GM12878 (cell line): Measurements from ENCODE around the gene C12orf43. TPM values are rescaled to one million over a fixed set of nuclear protein-coding genes. Genes with fewer than 3 reads are reported as not detected.

Source experiments
- ATAC-seq: fragments of 200-7000 bp; cut with Tn5 transposase; 3 replicates; pipeline ENCODE4 v1.9.1; 2020; ENCODE audit warnings: mild to moderate bottlenecking, moderate library complexity
- BruUV-seq: library from RNA; stranded (reverse); fragments of 400-500 nt; replicated peaks from 2 replicates; lab custom pipeline; 2021; lab: Mats Ljungman, UMichigan
- CTCF ChIA-PET: fragments of 300-600 bp; sonication (Branson Sonifier 250); formaldehyde crosslinking; extraction: SDS; loops from one replicate; lab custom pipeline; 2021; ENCODE audit warnings: inconsistent platforms; lab: Yijun Ruan, JAX
- POLR2A ChIA-PET: fragments of 350-600 bp; formaldehyde crosslinking; extraction: SDS; loops from one replicate; lab custom pipeline; 2021; ENCODE audit warnings: inconsistent platforms; lab: Charles Lee
- RAD21 ChIA-PET: fragments of 300-600 bp; sonication (Branson Sonifier 250); formaldehyde crosslinking; loops from one replicate; lab custom pipeline; 2023; ENCODE audit warnings: antibody characterized with exemption; ENCODE audit not compliant: unreplicated experiment; lab: Charles Lee
- SMC1A ChIA-PET: fragments of 300-600 bp; sonication (Branson Sonifier 250); formaldehyde crosslinking; loops from one replicate; lab custom pipeline; 2023; ENCODE audit not compliant: unreplicated experiment, uncharacterized antibody; lab: Charles Lee
- DNase-seq: peaks from one replicate; pipeline ENCODE4 v3.0.0-alpha.2; 2011; ENCODE audit warnings: low read depth, low spot score
- FAIRE-seq: peaks from 3 replicates; lab custom pipeline; 2011; peaks lifted over from hg19 to GRCh38; lab: Jason Lieb, UNC
- H2AFZ ChIP-seq: 2 replicates; pipeline ENCODE4 v1.6.0; 2011; ENCODE audit warnings: low read depth, low read length, control low read depth; ENCODE audit not compliant: control insufficient read depth
- H3K27ac ChIP-seq: 2 replicates; pipeline ENCODE4 v1.5.1; 2011; ENCODE audit warnings: control low read depth; ENCODE audit not compliant: control insufficient read depth, insufficient read depth
- H3K27me3 ChIP-seq, 2 experiments: replicated peaks in 1 of 2; 2 replicates each; pipeline versions ENCODE4 v1.6.0 to v1.6.1; 2011; ENCODE audit warnings: low read length in 1 of 2; ENCODE audit not compliant: control insufficient read depth in 2 of 2, insufficient read depth in 2 of 2
- H3K36me3 ChIP-seq, 2 experiments: 2 replicates each; pipeline ENCODE4 v1.5.1; 2011; ENCODE audit warnings: low read length in 1 of 2; ENCODE audit not compliant: control insufficient read depth in 2 of 2, insufficient read depth in 2 of 2
- H3K4me1 ChIP-seq: 2 replicates; pipeline ENCODE4 v1.6.1; 2011; ENCODE audit warnings: mild to moderate bottlenecking, low read length, moderate library complexity, mixed read lengths; ENCODE audit not compliant: control insufficient read depth, insufficient read depth
- H3K4me2 ChIP-seq: 2 replicates; pipeline ENCODE4 v1.6.0; 2011; ENCODE audit warnings: control low read depth; ENCODE audit not compliant: control insufficient read depth, insufficient read depth
- H3K4me3 ChIP-seq: fragments of 200-600 bp; sonication (generic); 2 replicates; pipeline ENCODE4 v1.5.1; 2016
- H3K79me2 ChIP-seq: 2 replicates; pipeline ENCODE4 v1.6.0; 2011; ENCODE audit warnings: low read length; ENCODE audit not compliant: control insufficient read depth, insufficient read depth
- H3K9ac ChIP-seq: 2 replicates; pipeline ENCODE4 v1.8.0; 2011; ENCODE audit warnings: low read length, control low read depth, mixed read lengths; ENCODE audit not compliant: control insufficient read depth, insufficient read depth
- H3K9me3 ChIP-seq: replicated peaks from 3 replicates; pipeline ENCODE4 v1.5.1; 2011; ENCODE audit warnings: mild to moderate bottlenecking, low read length; ENCODE audit not compliant: control insufficient read depth, insufficient read depth
- H4K20me1 ChIP-seq: 2 replicates; pipeline ENCODE4 v1.6.0; 2011; ENCODE audit not compliant: control insufficient read depth, insufficient read depth
- CBX3 ChIP-seq: fragments of 200-600 bp; sonication (generic); IDR thresholded peaks from 2 replicates; pipeline ENCODE4 v1.6.1; 2016; ENCODE audit warnings: low read depth, borderline replicate concordance
- CBX5 ChIP-seq: sonication (generic); IDR thresholded peaks from 2 replicates; pipeline ENCODE4 v1.6.1; 2016; ENCODE audit warnings: low read depth, moderate library complexity, mild to moderate bottlenecking, inconsistent platforms
- CEBPB ChIP-seq, 2 experiments: fragments of 150-350 bp in 1 of 2; IDR thresholded peaks; 2 replicates each; pipeline ENCODE4 v1.6.1; 2012 to 2014; ENCODE audit warnings: low read depth in 2 of 2, low read length in 2 of 2, borderline replicate concordance in 1 of 2, inconsistent platforms in 1 of 2
- CREB1 ChIP-seq: IDR thresholded peaks from 2 replicates; pipeline ENCODE4 v1.6.1; 2012; ENCODE audit warnings: low read depth, mild to moderate bottlenecking, inconsistent platforms
- CTCF ChIP-seq, 3 experiments: IDR thresholded peaks in 2 of 3; conservative IDR thresholded peaks in 1 of 3; 2 replicates each; pipeline ENCODE4 v1.5.1; 2011; ENCODE audit warnings: low read depth in 3 of 3, low read length in 3 of 3, mild to moderate bottlenecking in 3 of 3, control low read depth in 2 of 3, moderate library complexity in 2 of 3, inconsistent platforms in 1 of 3, mixed read lengths in 1 of 3; ENCODE audit not compliant: control insufficient read depth in 2 of 3, insufficient read depth in 1 of 3; ENCODE audit errors: extremely low read depth in 1 of 3
- ESRRA ChIP-seq: IDR thresholded peaks from 2 replicates; pipeline ENCODE4 v1.6.1; 2012; ENCODE audit warnings: mild to moderate bottlenecking, low read length, improper control_type of control experiment
- ETV6 ChIP-seq, 2 experiments: fragments of 450-650 bp in 1 of 2; IDR thresholded peaks in 1 of 2; conservative IDR thresholded peaks in 1 of 2; 2 replicates each; pipeline ENCODE4 v1.6.1; 2014; ENCODE audit warnings: antibody characterized with exemption in 1 of 2, borderline replicate concordance in 1 of 2, low read depth in 1 of 2, mild to moderate bottlenecking in 1 of 2, moderate library complexity in 1 of 2
- KLF5 ChIP-seq: fragments of 450-650 bp; IDR thresholded peaks from 2 replicates; pipeline ENCODE4 v1.6.1; 2014; ENCODE audit warnings: mild to moderate bottlenecking; ENCODE audit not compliant: partially characterized antibody
- LARP7 ChIP-seq: fragments of 450-650 bp; IDR thresholded peaks from 2 replicates; pipeline ENCODE4 v1.6.1; 2017; ENCODE audit warnings: mild to moderate bottlenecking
- MYC ChIP-seq: IDR thresholded peaks from 2 replicates; pipeline ENCODE4 v1.6.1; 2011; ENCODE audit warnings: mild to moderate bottlenecking, low read length, moderate library complexity, inconsistent platforms; ENCODE audit not compliant: insufficient read depth, insufficient replicate concordance, insufficient read length, severe bottlenecking
- POLR2A ChIP-seq: IDR thresholded peaks from 2 replicates; pipeline ENCODE4 v1.6.1; 2011; ENCODE audit warnings: low read depth, mild to moderate bottlenecking, low read length
- SUZ12 ChIP-seq: fragments of 200-600 bp; sonication (generic); IDR thresholded peaks from one replicate; pipeline ENCODE4 v1.6.1; 2018; ENCODE audit warnings: antibody characterized with exemption, mild to moderate bottlenecking; ENCODE audit not compliant: unreplicated experiment
- TCF3 ChIP-seq: IDR thresholded peaks from 2 replicates; pipeline ENCODE4 v1.6.1; 2012; ENCODE audit warnings: low read depth, mild to moderate bottlenecking, low read length, borderline replicate concordance; ENCODE audit not compliant: insufficient read depth
- YY1 ChIP-seq: IDR thresholded peaks from 2 replicates; pipeline ENCODE4 v1.6.1; 2011; ENCODE audit warnings: low read depth, mild to moderate bottlenecking, low read length
- ZBTB33 ChIP-seq: fragments of 450-650 bp; IDR thresholded peaks from 2 replicates; pipeline ENCODE4 v1.6.1; 2017; ENCODE audit warnings: mild to moderate bottlenecking
- ZZZ3 ChIP-seq: IDR thresholded peaks from 2 replicates; pipeline ENCODE4 v1.6.1; 2011; ENCODE audit warnings: low read depth; ENCODE audit not compliant: control insufficient read depth, insufficient read length
- WGBS: methylation state at CpG from one replicate; pipeline ENCODE4 v1.1.6; 2016; ENCODE audit warnings: low lambda C conversion rate; ENCODE audit not compliant: insufficient replicate concordance, insufficient coverage; ENCODE audit errors: missing lambda C conversion rate; 5-methylcytosine and 5-hydroxymethylcytosine counted together
- in situ Hi-C: fragments of 300-500 bp; cut with MboI; formaldehyde crosslinking; loops from 9 replicates; pipeline ENCODE4 v1.14.3; 2018; ENCODE audit warnings: mixed read lengths
- intact Hi-C: fragments of 100-400 bp; cut with micrococcal nuclease; formaldehyde crosslinking; loops from one replicate; pipeline ENCODE4 v1.14.2; 2022; ENCODE audit not compliant: unreplicated experiment
- polyA plus RNA-seq, 11 experiments: library from polyadenylated mRNA; depleted of rRNA in 4 of 11; unstranded in 6 of 11; stranded (reverse) in 5 of 11; fragments of >200 nt; fragmentation: Nextera tagmentation in 4 of 11; fragmentation: Illumina TruSeq in 1 of 11; extraction: Ambion mirVana in 4 of 11; extraction: Trizol in 1 of 11; gene quantifications; 1 replicate in 1 of 11; 2 replicates in 10 of 11; pipeline versions ENCODE4 v1.2.1 to v1.2.3, GENCODE V29; 2011 to 2016; ENCODE audit warnings: inconsistent platforms in 2 of 11, missing spikeins in 2 of 11, low read depth in 1 of 11
- total RNA-seq, 4 experiments: library from RNA; depleted of rRNA in 3 of 4; stranded (reverse); fragments of >200 nt in 3 of 4; fragmentation: Illumina TruSeq in 1 of 4; extraction: Trizol in 1 of 4; gene quantifications; 2 replicates each; pipeline versions ENCODE4 v1.2.1 to v1.2.3, GENCODE V29; 2013 to 2021

Gene C12orf43
- total and polyA plus RNA-seq, 10 of the 15 experiments (the other 5 are each of a cell fraction or from before 2014, with no cell fraction given) = 7.5 to 30.8 (median 21.3) TPM

DNA sequence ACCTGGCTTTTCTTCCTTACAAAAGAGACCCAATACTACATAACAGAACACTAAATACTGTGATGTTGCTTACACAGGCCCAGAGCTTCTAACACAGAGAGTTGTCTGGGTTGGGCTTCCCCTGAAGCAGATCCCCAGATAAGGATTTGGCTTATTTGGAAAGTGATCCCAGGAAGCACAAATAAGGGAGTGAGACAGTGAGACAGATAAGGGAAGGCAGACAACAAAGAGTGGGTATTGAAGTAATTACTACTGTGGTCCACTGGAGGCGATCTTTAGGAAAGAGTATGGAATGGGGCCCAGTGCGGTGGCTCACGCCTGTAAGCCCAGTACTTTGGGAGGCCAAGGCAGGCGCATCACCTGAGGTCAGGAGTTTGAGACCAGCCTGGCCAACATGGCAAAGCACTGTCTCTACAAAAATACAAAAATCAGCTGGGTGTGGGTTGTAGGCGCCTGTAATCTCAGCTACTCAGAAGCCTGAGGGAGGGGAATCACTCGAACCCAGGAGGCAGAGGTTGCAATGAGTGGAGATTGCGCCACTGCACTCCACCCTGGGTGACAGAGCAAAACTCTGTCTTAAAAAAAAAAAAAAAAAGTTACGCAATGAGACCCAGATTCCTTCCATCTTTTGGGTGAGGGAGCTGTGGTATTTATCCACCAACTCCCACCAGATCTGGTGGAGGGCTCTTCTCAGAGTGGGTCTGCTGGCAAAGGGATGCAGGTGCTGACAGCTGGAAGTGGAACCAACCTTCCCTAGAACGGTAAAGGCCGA is 10.2 kb upstream of the C12orf43 start (continued):
- TF ChIP-seq CTCF (IDR thresholded peaks at IDR 0.05 in 2 of 3, conservative IDR thresholded peaks at IDR 0.05 in 1 of 3; ENCODE audit: control insufficient read depth in 2 of 3, extremely low read depth in 1 of 3, insufficient read depth in 1 of 3, low read depth in 3 of 3, low read length in 3 of 3) = no peak
- TF ChIP-seq KLF5 = no peak
- TF ChIP-seq ZZZ3 = no peak
- no peak for TF ChIP-seq ESRRA
- TF ChIP-seq MYC = no peak
- TF ChIP-seq CBX3 = no peak

GRCh38 chr12:121025442-121026226 is 9.3 kb upstream of the C12orf43 start:
- H3K9me3 ChIP-seq = no peaks in the 10 kb centered on the region
- WGBS = 73% methylated on average over 11 of the region's 11 CpGs
- no peak overlapping the region for H3K9ac ChIP-seq
- H3K4me2 ChIP-seq = no peak overlapping the region
- DNase-seq (no peak), FAIRE-seq (no peak), ATAC-seq (no peak)
- H4K20me1 ChIP-seq = no peaks in the 10 kb centered on the region
- H2AFZ ChIP-seq = no peak overlapping the region
- no peaks in the 10 kb centered on the region for H3K36me3 ChIP-seq
- ChIA-PET POLR2A (interaction anchor here (0.6 kb wide), 2 partner anchors 36 to 634 kb away, joined by 3 to 5 read pairs; no protein-coding TSS in a partner anchor), RAD21 (no interaction called here), CTCF (interaction anchor here (1.0 kb wide), 1 partner anchor 35 kb away, joined by 3 read pairs; no protein-coding TSS in a partner anchor), SMC1A (no interaction called here)
- H3K4me3 ChIP-seq = no peak overlapping the region
- no TSS peak for BruUV-seq
- H3K27me3 ChIP-seq = no peaks in the 10 kb centered on the region
- no peaks in the 10 kb centered on the region for H3K4me1 ChIP-seq
- H3K27ac ChIP-seq = no peak overlapping the region
- in situ Hi-C loops (no loop called here), intact Hi-C loops (no loop called here)
- no peaks in the 10 kb centered on the region for H3K79me2 ChIP-seq
- TF ChIP-seq TCF3 (no peak), LARP7 (no peak), CEBPB (IDR thresholded peaks at IDR 0.05; ENCODE audit: borderline replicate concordance in 1 of 2, low read depth in 2 of 2, low read length in 2 of 2) (no peak), CBX5 (no peak), ETV6 (conservative IDR thresholded peaks at IDR 0.05 in 1 of 2, IDR thresholded peaks at IDR 0.05 in 1 of 2; ENCODE audit: borderline replicate concordance in 1 of 2, low read depth in 1 of 2) (no peak), ZBTB33 (no peak), CREB1 (no peak), SUZ12 (no peak), YY1 (no peak), POLR2A (no peak)
